Mammary epithelial cell (primary cell): ENCODE data around the gene GPR146.

Experiments
- EZH2 ChIP-seq: IDR thresholded peaks from 2 replicates; pipeline ENCODE4 v1.6.1; 2012; ENCODE audit warnings: low read length, inconsistent platforms, borderline replicate concordance
- TF ChIP-seq, protein P1 (sequence below), 2 donors: IDR thresholded peaks in 1 of 2; conservative IDR thresholded peaks in 1 of 2; 2 replicates each; pipeline ENCODE4 v1.5.1; 2011 to 2012; ENCODE audit warnings: inconsistent platforms in 2 of 2, low read length in 2 of 2, mild to moderate bottlenecking in 2 of 2, control low read depth in 1 of 2, low read depth in 1 of 2; ENCODE audit not compliant: insufficient read depth in 1 of 2; ENCODE audit errors: extremely low read depth in 1 of 2

DNA sequence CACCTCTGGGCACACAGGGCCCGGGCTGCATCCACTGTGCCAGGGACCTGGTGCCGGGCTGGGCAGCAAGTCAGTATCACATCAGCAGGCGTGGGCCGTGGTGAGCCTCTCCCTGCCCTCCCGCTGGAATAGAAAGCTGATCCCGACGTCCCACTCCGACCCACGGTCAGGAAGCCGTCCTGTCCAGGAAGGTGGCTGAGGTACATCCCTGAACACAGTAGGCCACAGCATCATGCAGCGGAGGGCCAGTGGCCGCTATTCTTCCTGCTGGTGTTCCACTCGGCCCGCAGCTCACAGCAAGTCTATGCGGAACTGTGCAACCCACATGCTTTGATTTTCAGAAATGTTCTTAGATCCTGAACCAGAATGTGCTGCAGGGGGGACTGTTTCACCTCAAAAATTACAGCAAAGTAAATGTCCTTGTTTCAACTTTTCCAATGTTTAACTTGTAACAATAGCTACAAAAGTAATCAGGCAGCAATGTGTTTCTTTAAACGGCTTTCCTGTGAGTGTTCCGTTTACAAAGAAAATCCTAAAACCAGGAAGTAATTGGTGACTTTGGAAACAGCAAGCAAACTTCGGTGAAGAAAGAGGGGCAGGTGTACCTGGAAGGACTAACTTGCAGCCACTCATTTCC, 676 bp upstream of the GPR146 start:
- TF ChIP-seq, protein P1, sequence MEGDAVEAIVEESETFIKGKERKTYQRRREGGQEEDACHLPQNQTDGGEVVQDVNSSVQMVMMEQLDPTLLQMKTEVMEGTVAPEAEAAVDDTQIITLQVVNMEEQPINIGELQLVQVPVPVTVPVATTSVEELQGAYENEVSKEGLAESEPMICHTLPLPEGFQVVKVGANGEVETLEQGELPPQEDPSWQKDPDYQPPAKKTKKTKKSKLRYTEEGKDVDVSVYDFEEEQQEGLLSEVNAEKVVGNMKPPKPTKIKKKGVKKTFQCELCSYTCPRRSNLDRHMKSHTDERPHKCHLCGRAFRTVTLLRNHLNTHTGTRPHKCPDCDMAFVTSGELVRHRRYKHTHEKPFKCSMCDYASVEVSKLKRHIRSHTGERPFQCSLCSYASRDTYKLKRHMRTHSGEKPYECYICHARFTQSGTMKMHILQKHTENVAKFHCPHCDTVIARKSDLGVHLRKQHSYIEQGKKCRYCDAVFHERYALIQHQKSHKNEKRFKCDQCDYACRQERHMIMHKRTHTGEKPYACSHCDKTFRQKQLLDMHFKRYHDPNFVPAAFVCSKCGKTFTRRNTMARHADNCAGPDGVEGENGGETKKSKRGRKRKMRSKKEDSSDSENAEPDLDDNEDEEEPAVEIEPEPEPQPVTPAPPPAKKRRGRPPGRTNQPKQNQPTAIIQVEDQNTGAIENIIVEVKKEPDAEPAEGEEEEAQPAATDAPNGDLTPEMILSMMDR (conservative IDR thresholded peaks at IDR 0.05 in 1 of 2, IDR thresholded peaks at IDR 0.05 in 1 of 2; ENCODE audit: extremely low read depth in 1 of 2, insufficient read depth in 1 of 2, low read depth in 1 of 2, low read length in 2 of 2): no peak
- TF ChIP-seq EZH2: no peak
